A673 (cell line): ENCODE data around the gene PARP15. TPM values are rescaled to one million over a fixed set of nuclear protein-coding genes. Genes with fewer than 3 reads are reported as not detected.

Experiments used
- BruUV-seq: library from RNA; stranded (reverse); fragments of 400-500 nt; replicated peaks from 2 replicates; lab custom pipeline; 2021; lab: Mats Ljungman, UMichigan
- CTCF ChIA-PET: fragments of 300-600 bp; sonication (Branson Sonifier 250); formaldehyde crosslinking; loops from one replicate; lab custom pipeline; 2022; ENCODE audit warnings: antibody characterized with exemption; lab: Charles Lee
- POLR2A ChIA-PET: fragments of 300-600 bp; sonication (Branson Sonifier 250); formaldehyde crosslinking; loops from one replicate; lab custom pipeline; 2022; ENCODE audit warnings: antibody characterized with exemption; ENCODE audit not compliant: low non-redundant PET; lab: Charles Lee
- DNase-seq: peaks from one replicate; pipeline ENCODE4 v3.0.0-alpha.2; 2015; ENCODE audit warnings: low spot score
- H3K27ac ChIP-seq: fragments of 200-600 bp; sonication (generic); 2 replicates; pipeline ENCODE4 v1.5.1; 2016; ENCODE audit warnings: mixed run types, low read depth, mild to moderate bottlenecking, mixed read lengths, antibody characterized with exemption, low read length; ENCODE audit not compliant: poor library complexity, severe bottlenecking
- H3K27me3 ChIP-seq: fragments of 200-600 bp; sonication (generic); replicated peaks from 2 replicates; pipeline ENCODE4 v1.6.1; 2017; ENCODE audit warnings: mixed run types, low read depth, mild to moderate bottlenecking, mixed read lengths, antibody characterized with exemption, low read length; ENCODE audit not compliant: insufficient read depth, poor library complexity
- H3K36me3 ChIP-seq: fragments of 200-600 bp; sonication (generic); 2 replicates; pipeline ENCODE4 v1.6.1; 2016; ENCODE audit warnings: mixed run types, mild to moderate bottlenecking, mixed read lengths, antibody characterized with exemption, low read length; ENCODE audit not compliant: insufficient read depth, poor library complexity, severe bottlenecking
- H3K4me1 ChIP-seq: fragments of 200-600 bp; sonication (generic); 2 replicates; pipeline ENCODE4 v1.6.1; 2017; ENCODE audit warnings: mixed run types, mild to moderate bottlenecking, mixed read lengths, antibody characterized with exemption, low read length; ENCODE audit not compliant: insufficient read depth, poor library complexity, severe bottlenecking
- H3K4me3 ChIP-seq: fragments of 200-600 bp; sonication (generic); 2 replicates; pipeline ENCODE4 v1.5.1; 2016; ENCODE audit warnings: low read depth, mixed run types, mild to moderate bottlenecking, mixed read lengths, low read length; ENCODE audit not compliant: poor library complexity, severe bottlenecking
- H3K9me3 ChIP-seq: fragments of 200-600 bp; sonication (generic); 2 replicates; pipeline ENCODE4 v1.6.1; 2016; ENCODE audit warnings: mixed run types, low read depth, mild to moderate bottlenecking, mixed read lengths, antibody characterized with exemption, low read length; ENCODE audit not compliant: poor library complexity, severe bottlenecking
- EZH2 ChIP-seq: fragments of 200-600 bp; sonication (generic); IDR thresholded peaks from 2 replicates; pipeline ENCODE4 v1.6.1; 2017; ENCODE audit warnings: borderline replicate concordance, low read depth, mild to moderate bottlenecking, mixed read lengths, antibody characterized with exemption, low read length; ENCODE audit not compliant: poor library complexity, severe bottlenecking
- intact Hi-C: fragments of 100-400 bp; cut with micrococcal nuclease; formaldehyde crosslinking; loops from one replicate; pipeline ENCODE4 v1.10.0; 2022; ENCODE audit not compliant: unreplicated experiment
- total RNA-seq: library from RNA; stranded (reverse); gene quantifications from 2 replicates; pipeline ENCODE4 v1.2.3, GENCODE V29; 2021
- TF ChIP-seq, protein P1 (sequence below): fragments of 300-800, 200-600 bp; sonication (generic); conservative IDR thresholded peaks from 2 replicates; pipeline ENCODE4 v1.5.1; 2017; ENCODE audit warnings: low read depth, mild to moderate bottlenecking, antibody characterized with exemption, low read length, moderate library complexity, mixed read lengths

Gene PARP15
- total RNA-seq, 1 experiment from 2014 or later = not detected

DNA sequence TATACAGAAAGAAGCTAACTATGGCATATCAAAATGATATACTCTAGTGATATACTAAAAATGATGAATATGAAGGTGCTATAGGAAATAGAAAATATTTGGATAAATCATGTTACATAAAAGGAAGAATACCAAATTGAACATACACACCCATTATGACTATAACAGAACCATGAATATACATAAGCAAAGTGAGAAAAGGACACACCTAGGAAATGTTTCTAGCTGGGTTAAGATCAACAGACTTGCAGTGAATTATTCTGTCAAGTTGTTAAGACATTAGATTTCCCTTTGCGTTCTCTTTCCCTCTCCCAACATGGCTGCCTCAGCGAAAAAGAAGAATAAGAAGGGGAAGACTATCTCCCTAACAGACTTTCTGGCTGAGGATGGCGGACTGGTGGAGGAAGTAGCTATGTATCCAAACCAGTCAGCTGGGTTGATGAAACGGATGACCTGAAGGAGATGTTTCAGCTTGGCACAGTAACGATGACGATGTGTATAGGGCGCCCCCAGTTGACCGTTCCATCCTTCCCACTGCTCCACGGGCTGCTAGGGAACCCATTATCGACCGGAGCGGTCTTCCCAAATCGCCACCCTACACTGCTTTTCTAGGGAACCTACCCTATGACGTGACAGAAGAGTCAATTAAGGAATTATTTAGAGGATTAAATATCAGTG lies 83.0 kb downstream of the PARP15 start:
- TF ChIP-seq, protein P1, sequence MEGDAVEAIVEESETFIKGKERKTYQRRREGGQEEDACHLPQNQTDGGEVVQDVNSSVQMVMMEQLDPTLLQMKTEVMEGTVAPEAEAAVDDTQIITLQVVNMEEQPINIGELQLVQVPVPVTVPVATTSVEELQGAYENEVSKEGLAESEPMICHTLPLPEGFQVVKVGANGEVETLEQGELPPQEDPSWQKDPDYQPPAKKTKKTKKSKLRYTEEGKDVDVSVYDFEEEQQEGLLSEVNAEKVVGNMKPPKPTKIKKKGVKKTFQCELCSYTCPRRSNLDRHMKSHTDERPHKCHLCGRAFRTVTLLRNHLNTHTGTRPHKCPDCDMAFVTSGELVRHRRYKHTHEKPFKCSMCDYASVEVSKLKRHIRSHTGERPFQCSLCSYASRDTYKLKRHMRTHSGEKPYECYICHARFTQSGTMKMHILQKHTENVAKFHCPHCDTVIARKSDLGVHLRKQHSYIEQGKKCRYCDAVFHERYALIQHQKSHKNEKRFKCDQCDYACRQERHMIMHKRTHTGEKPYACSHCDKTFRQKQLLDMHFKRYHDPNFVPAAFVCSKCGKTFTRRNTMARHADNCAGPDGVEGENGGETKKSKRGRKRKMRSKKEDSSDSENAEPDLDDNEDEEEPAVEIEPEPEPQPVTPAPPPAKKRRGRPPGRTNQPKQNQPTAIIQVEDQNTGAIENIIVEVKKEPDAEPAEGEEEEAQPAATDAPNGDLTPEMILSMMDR = no peak
- TF ChIP-seq EZH2 = no peak
- H3K27ac ChIP-seq = no peak overlapping the region
- DNase-seq = no peak
- no peaks in the 10 kb centered on the region for H3K4me1 ChIP-seq
- no peak overlapping the region for H3K4me3 ChIP-seq
- H3K36me3 ChIP-seq = no peaks in the 10 kb centered on the region
- CTCF ChIA-PET = no interaction called here
- H3K9me3 ChIP-seq = no peaks in the 10 kb centered on the region
- intact Hi-C loops = no loop called here
- no TSS peak for BruUV-seq
- H3K27me3 ChIP-seq = no peaks in the 10 kb centered on the region
- POLR2A ChIA-PET = no interaction called here

DNA sequence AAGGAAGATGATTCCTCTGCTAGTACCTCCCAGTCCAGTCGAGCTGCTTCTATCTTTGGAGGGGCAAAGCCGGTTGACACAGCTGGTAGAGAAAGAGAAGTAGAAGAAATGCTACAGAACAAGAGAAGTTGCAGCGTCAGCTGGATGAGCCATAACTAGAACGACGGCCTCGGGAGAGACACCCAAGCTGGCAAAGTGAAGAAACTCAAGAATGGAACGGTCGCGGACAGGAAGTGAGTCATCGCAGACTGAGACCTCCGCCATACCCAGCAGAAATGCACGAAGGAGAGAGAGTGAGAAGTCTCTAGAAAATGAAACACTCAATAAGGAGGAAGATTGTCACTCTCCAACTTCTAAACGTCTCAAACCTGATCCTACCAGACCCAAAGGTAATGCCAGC lies 84.2 kb downstream of the PARP15 start:
- TF ChIP-seq, protein P1 = no peak
- TF ChIP-seq EZH2 = no peak
- Histone ChIP-seq H3K36me3 (no peaks in the 10 kb centered on the region), H3K27ac (no peak overlapping the region), H3K4me3 (no peak overlapping the region), H3K9me3 (no peaks in the 10 kb centered on the region), H3K27me3 (no peaks in the 10 kb centered on the region), H3K4me1 (no peaks in the 10 kb centered on the region)
- no TSS peak for BruUV-seq
- intact Hi-C loops = no loop called here
- POLR2A ChIA-PET = no interaction called here
- CTCF ChIA-PET = interaction anchor here (0.7 kb wide), 1 partner anchor 1716 kb away, joined by 3 read pairs; no protein-coding TSS in a partner anchor
- DNase-seq = peak; percentile 51

DNA sequence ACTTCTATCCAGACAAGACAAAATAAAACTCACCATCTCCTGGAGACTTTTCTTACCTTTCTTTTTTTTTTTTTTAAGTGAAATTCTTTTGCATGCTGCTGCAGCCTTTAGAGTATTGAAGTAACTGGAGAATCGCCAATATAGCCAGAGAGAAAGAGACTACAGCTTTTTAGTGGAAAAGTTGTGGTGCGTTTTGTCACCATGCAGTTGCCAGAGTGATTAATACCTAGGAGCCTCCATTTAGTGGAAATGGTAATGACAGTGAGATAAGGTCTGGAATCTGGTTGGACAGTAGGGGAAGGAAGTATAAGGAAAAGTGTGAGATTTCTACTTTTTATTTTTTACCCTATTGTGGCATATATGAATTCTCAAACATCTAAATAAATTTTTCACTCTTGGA lies 85.1 kb downstream of the PARP15 start:
- H3K4me1 ChIP-seq = no peaks in the 10 kb centered on the region
- H3K27me3 ChIP-seq = no peaks in the 10 kb centered on the region
- ChIA-PET CTCF (interaction anchor here (0.7 kb wide), 1 partner anchor 1717 kb away, joined by 3 read pairs; no protein-coding TSS in a partner anchor), POLR2A (no interaction called here)
- no peak overlapping the region for H3K27ac ChIP-seq
- H3K4me3 ChIP-seq = no peak overlapping the region
- no peak for DNase-seq
- intact Hi-C loops = no loop called here
- H3K36me3 ChIP-seq = no peaks in the 10 kb centered on the region
- H3K9me3 ChIP-seq = no peaks in the 10 kb centered on the region
- no TSS peak for BruUV-seq
- no peak for TF ChIP-seq EZH2
- TF ChIP-seq, protein P1 = no peak
